Keratinocyte (primary cell): ENCODE results near the gene DEFB131A. TPM values are rescaled to one million over a fixed set of nuclear protein-coding genes. Genes with fewer than 3 reads are reported as not detected.
"Not testable (repeated sequence)": the region's sequence is repeated elsewhere in the genome, so short reads cannot be mapped to it uniquely, and the experiment has no call there.

Source experiments
- DNase-seq: peaks from one replicate; pipeline ENCODE4 v3.0.0-alpha.2; 2011; ENCODE audit warnings: low read depth, missing footprints, low spot score
- FAIRE-seq: peaks from 2 replicates; lab custom pipeline; 2011; peaks lifted over from hg19 to GRCh38; lab: Jason Lieb, UNC
- H2AFZ ChIP-seq: 2 replicates; pipeline ENCODE4 v1.6.0; 2012; ENCODE audit warnings: low read length, control low read depth, inconsistent platforms; ENCODE audit not compliant: control insufficient read depth
- H3K27ac ChIP-seq: 2 replicates; pipeline ENCODE4 v1.5.1; 2011; ENCODE audit warnings: low read length; ENCODE audit not compliant: control insufficient read depth, insufficient read depth
- H3K27me3 ChIP-seq: 3 replicates; pipeline ENCODE4 v1.6.0; 2011; ENCODE audit warnings: low read length; ENCODE audit not compliant: control insufficient read depth, insufficient read depth; ENCODE audit errors: extremely low read depth
- H3K36me3 ChIP-seq, 2 experiments: 2 replicates in 1 of 2; 3 replicates in 1 of 2; pipeline ENCODE4 v1.5.1; 2011; ENCODE audit warnings: low read length in 2 of 2, mild to moderate bottlenecking in 1 of 2; ENCODE audit not compliant: control insufficient read depth in 2 of 2, insufficient read depth in 2 of 2; ENCODE audit errors: extremely low read depth in 1 of 2
- H3K4me1 ChIP-seq: 3 replicates; pipeline ENCODE4 v1.5.1; 2011; ENCODE audit warnings: low read length; ENCODE audit not compliant: control insufficient read depth, insufficient read depth; ENCODE audit errors: extremely low read depth
- H3K4me2 ChIP-seq: 3 replicates; pipeline ENCODE4 v1.6.0; 2011; ENCODE audit warnings: low read depth, low read length; ENCODE audit not compliant: control insufficient read depth, insufficient read depth; ENCODE audit errors: extremely low read depth
- H3K4me3 ChIP-seq, 3 experiments: fragments of 200-600 bp in 1 of 3; sonication (generic) in 1 of 3; 2 replicates in 2 of 3; 3 replicates in 1 of 3; pipeline ENCODE4 v1.5.1; 2011 to 2016; ENCODE audit warnings: low read length in 3 of 3, mild to moderate bottlenecking in 3 of 3, control low read depth in 2 of 3, inconsistent platforms in 1 of 3, low read depth in 1 of 3, mixed read lengths in 1 of 3, mixed run types in 1 of 3, moderate library complexity in 1 of 3; ENCODE audit not compliant: control insufficient read depth in 2 of 3, insufficient read depth in 2 of 3; ENCODE audit errors: extremely low read depth in 1 of 3
- H3K79me2 ChIP-seq: 2 replicates; pipeline ENCODE4 v1.6.0; 2012; ENCODE audit warnings: low read length; ENCODE audit not compliant: control insufficient read depth, insufficient read depth
- H3K9ac ChIP-seq: 3 replicates; pipeline ENCODE4 v1.6.0; 2011; ENCODE audit warnings: low read length; ENCODE audit not compliant: control insufficient read depth, insufficient read depth; ENCODE audit errors: extremely low read depth
- H3K9me1 ChIP-seq: 3 replicates; pipeline ENCODE4 v1.6.0; 2011; ENCODE audit warnings: low read length; ENCODE audit not compliant: control insufficient read depth, insufficient read depth; ENCODE audit errors: extremely low read depth
- H3K9me3 ChIP-seq: 2 replicates; pipeline ENCODE4 v1.5.1; 2012; ENCODE audit warnings: low read depth, low read length; ENCODE audit not compliant: control insufficient read depth
- H4K20me1 ChIP-seq: 3 replicates; pipeline ENCODE4 v1.6.0; 2011; ENCODE audit warnings: low read length; ENCODE audit not compliant: control insufficient read depth, insufficient read depth; ENCODE audit errors: extremely low read depth
- dilution Hi-C: fragments of 300-500 bp; cut with MboI; formaldehyde crosslinking; loops from one replicate; pipeline ENCODE4 v1.7.0; 2020; ENCODE audit warnings: low sequenced_read_pairs; ENCODE audit not compliant: extremely low pct_ligation_motif_present
- polyA plus RNA-seq, 5 experiments: library from polyadenylated mRNA; depleted of rRNA in 3 of 5; stranded (reverse) in 3 of 5; stranded (forward) in 1 of 5; unstranded in 1 of 5; fragments of >200 nt; gene quantifications; 1 replicate in 1 of 5; 2 replicates in 3 of 5; 3 replicates in 1 of 5; pipeline versions ENCODE4 v1.2.1 to v1.2.3, GENCODE V29; 2011 to 2012; ENCODE audit warnings: missing spikeins in 2 of 5, low read depth in 1 of 5, low replicate concordance in 1 of 5

The DEFB131A gene
- polyA plus RNA-seq, 1 donor (not counting 4 experiments of a cell fraction or from before 2014, with no cell fraction given), result not detected

DNA sequence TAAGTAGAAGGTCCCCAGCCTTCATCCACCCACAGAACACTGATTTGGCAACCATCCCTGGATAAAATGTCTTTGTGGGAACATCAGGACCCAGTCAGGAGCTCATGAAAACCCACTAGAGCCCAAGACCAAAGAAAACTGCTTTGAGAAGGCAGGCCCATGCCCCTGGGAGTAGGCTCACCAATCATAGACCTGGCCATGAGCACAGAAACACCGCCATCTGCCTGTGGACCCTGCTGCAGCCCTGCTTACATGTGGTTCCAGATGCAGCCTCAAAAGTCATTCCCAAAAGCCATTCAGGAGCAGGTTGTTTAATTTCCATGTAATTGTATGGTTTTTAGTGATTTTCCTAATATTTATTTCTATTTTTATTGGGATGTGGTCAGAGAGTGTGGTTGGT is 10.9 kb upstream of the DEFB131A start:
- H3K9me3 ChIP-seq, H4K20me1 ChIP-seq, DNase-seq, H3K9ac ChIP-seq, H3K4me1 ChIP-seq, H3K27ac ChIP-seq, dilution Hi-C loops, FAIRE-seq, H3K4me2 ChIP-seq, H3K36me3 ChIP-seq, H3K9me1 ChIP-seq, H3K4me3 ChIP-seq, H3K79me2 ChIP-seq, H2AFZ ChIP-seq, H3K27me3 ChIP-seq: not testable (repeated sequence)

DNA sequence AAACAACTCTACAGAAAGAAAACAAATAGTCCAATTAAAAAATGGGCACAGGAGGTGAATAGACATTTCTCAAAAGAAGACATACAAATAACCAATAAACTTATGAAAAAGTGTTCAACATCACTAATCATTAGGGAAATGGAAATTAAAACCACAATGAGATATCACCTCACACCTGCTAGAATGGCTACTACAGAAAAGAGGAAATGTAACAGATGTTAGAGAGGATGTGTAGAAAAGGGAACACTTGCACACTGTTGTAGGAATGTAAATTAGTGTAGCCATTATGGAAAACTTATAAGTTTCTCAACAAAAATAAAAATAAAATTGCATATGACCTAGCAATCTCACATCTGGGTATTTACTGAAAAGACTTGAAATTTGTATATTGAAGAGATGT is 7.5 kb upstream of the DEFB131A start:
- H3K36me3 ChIP-seq, DNase-seq, dilution Hi-C loops, H3K4me2 ChIP-seq, H3K27me3 ChIP-seq, H3K79me2 ChIP-seq, H2AFZ ChIP-seq, H3K4me1 ChIP-seq, H3K9me3 ChIP-seq, H3K9ac ChIP-seq, H3K27ac ChIP-seq, H4K20me1 ChIP-seq, H3K9me1 ChIP-seq, FAIRE-seq, H3K4me3 ChIP-seq: not testable (repeated sequence)

DNA sequence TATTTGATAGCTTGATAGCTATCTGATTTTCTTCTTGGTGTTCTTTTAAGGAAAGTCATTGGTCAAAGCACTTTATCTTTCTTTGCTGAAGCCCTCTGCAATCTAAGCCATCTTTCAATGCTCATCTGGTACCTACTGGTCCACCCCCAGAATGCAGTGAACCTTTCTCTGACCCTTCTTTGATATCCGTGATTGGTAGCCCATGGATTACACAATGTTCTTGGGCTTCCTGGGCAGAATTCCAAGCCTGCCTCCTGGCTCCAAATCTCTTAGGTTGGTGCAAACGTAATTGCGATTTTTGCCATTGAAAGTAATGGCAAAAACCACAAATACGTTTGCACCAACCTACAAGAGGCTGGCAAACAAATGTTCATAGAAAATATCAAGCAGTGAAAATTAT is 1.9 kb upstream of the DEFB131A start:
- H3K27me3 ChIP-seq, H3K27ac ChIP-seq, H3K4me1 ChIP-seq, FAIRE-seq, dilution Hi-C loops, H3K9me1 ChIP-seq, H3K4me2 ChIP-seq, H4K20me1 ChIP-seq, H3K79me2 ChIP-seq, H3K9ac ChIP-seq, H2AFZ ChIP-seq, DNase-seq, H3K4me3 ChIP-seq, H3K36me3 ChIP-seq, H3K9me3 ChIP-seq: not testable (repeated sequence)

DNA sequence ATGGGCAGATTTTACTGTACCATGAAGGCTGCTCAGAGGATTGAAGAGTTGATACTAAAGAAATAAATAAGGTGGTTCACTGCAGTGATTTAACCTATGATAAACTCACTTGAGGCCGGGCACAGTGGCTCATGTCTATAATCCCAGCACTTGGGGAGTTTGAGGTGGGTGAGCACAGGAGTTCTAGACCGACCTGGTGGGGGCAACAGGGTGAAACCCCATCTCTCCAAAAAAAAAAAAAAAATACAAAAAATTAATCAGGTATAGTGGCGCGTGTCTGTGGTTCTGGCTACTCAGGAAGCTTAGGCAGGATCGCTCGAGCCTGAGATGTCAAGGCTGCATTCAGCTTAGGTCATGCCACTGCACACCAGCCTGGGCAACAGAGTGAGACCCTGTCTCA is 467 bp downstream of the DEFB131A start:
- dilution Hi-C loops, H3K4me2 ChIP-seq, H3K9me3 ChIP-seq, H3K4me3 ChIP-seq, H3K79me2 ChIP-seq, H3K27me3 ChIP-seq, H3K27ac ChIP-seq, FAIRE-seq, H3K4me1 ChIP-seq, DNase-seq, H2AFZ ChIP-seq, H4K20me1 ChIP-seq, H3K36me3 ChIP-seq, H3K9me1 ChIP-seq, H3K9ac ChIP-seq: not testable (repeated sequence)

DNA sequence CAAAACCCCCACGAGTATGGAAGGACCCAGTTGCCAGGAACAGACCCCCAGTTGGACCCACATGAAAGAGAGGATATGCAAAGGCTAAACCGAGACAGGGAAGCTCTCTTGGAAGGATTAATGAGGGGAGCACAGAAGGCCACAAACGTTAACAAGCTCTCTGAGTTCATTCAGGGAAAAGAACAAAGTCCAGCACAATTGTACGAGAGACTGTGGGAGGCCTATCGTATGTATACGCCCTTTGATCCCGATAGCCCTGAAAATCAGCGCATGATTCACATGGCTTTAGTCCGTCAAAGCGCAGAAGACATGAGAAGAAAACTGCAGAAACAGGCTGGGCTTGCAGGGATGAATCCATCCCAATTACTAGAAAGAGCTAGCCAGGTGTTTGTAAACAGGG is 8.0 kb downstream of the DEFB131A start:
- H3K79me2 ChIP-seq, H3K9me3 ChIP-seq, H4K20me1 ChIP-seq, H3K36me3 ChIP-seq, H3K4me2 ChIP-seq, dilution Hi-C loops, H2AFZ ChIP-seq, FAIRE-seq, H3K27ac ChIP-seq, H3K4me1 ChIP-seq, H3K9ac ChIP-seq, H3K27me3 ChIP-seq, H3K4me3 ChIP-seq, H3K9me1 ChIP-seq, DNase-seq: not testable (repeated sequence)
